VCaP (cell line): ENCODE results near the gene RABL6.

Experiments
- H3K27ac ChIP-seq: fragments of 450-650 bp; 2 replicates; pipeline ENCODE4 v1.5.1; 2017
- TF ChIP-seq, protein P1 (sequence below): fragments of 450-650 bp; conservative IDR thresholded peaks from 2 replicates; pipeline ENCODE4 v1.5.1; 2017; ENCODE audit warnings: mild to moderate bottlenecking, moderate library complexity

The RABL6 gene

GRCh38 chr9:136808806-136809158 is 1.0 kb downstream of the RABL6 start:
- peak overlapping the region; percentile 99 for H3K27ac ChIP-seq
- TF ChIP-seq, protein P1, sequence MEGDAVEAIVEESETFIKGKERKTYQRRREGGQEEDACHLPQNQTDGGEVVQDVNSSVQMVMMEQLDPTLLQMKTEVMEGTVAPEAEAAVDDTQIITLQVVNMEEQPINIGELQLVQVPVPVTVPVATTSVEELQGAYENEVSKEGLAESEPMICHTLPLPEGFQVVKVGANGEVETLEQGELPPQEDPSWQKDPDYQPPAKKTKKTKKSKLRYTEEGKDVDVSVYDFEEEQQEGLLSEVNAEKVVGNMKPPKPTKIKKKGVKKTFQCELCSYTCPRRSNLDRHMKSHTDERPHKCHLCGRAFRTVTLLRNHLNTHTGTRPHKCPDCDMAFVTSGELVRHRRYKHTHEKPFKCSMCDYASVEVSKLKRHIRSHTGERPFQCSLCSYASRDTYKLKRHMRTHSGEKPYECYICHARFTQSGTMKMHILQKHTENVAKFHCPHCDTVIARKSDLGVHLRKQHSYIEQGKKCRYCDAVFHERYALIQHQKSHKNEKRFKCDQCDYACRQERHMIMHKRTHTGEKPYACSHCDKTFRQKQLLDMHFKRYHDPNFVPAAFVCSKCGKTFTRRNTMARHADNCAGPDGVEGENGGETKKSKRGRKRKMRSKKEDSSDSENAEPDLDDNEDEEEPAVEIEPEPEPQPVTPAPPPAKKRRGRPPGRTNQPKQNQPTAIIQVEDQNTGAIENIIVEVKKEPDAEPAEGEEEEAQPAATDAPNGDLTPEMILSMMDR, result no peak

DNA sequence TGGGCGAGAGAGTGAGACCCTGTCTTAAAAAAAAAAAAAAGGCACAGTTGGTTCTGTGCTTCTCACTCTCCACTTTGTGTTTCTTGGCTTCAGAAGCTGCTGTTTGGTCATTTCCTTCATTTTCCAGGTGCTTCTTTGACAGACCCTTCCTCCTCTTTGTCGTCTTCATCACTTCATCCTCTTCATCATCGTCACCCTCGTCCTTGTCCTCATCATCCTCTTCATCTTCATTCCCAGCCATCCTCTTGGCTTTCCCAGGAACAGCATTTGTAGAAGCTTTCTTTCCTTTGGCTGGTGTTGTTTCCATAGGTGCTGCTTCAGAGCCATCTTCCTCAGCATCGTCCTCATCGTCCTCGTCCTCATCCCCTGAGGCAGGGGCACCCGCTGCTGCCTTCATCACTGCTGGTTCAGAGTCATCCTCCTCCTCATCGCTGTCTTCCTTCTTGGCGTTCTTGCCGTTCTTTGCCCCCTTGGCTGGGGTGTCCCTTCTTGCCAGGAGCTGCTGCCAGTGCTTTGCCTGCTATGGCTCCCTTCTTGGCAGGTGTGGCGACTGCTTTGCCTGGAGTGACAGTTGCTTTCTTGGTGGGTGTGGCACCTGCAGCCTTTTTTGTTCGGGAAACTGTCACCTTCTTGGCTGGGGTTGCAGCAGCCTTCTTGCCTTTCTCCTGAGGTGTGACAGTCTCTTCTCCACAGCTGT is 7.1 kb downstream of the RABL6 start:
- H3K27ac ChIP-seq, result no peak overlapping the region
- TF ChIP-seq, protein P1, result no peak

DNA sequence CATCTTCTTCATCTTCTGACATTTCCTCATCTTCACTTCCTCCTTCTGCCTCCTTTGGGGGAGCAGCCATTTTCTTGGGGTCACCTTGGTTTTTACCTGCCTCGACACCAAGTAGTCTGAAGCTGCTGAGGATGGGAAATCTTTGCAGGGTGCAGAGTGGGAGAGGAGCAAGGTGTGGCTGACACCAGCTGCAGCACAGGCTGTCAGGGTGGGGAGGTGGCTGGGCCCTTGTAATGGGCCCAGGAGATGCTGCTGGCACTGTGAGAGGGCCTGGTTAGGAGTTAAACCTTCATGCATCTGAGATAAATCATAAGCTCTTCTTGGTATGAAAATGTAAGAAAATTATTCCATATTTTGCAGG is 7.7 kb downstream of the RABL6 start:
- TF ChIP-seq, protein P1, result no peak
- H3K27ac ChIP-seq, result no peak overlapping the region

GRCh38 chr9:136820971-136821825 is 13.4 kb downstream of the RABL6 start:
- TF ChIP-seq, protein P1, result no peak
- 0 out of 2 replicates have a peak overlapping the region, but pooled peaks have one; percentile 16 for H3K27ac ChIP-seq

- 0 out of 2 replicates have a peak overlapping the region, but pooled peaks have one; percentile 16 for H3K27ac ChIP-seq
- TF ChIP-seq, protein P1, result no peak
These were observed 14.2 kb downstream of the RABL6 start for GRCh38 chr9:136821826-136822544.

GRCh38 chr9:136823136-136824046 is 15.6 kb downstream of the RABL6 start:
- no peak overlapping the region for H3K27ac ChIP-seq
- TF ChIP-seq, protein P1, result no peak
